Measurements from ENCODE around the gene SPAG16.

Gene SPAG16

GRCh38 chr2:214103276-214104001 lies 819.2 kb downstream of the SPAG16 start:
- peak in 1 of 2 experiments; percentile 41 for DNase-seq

GRCh38 chr2:214104219-214104618 lies 820.0 kb downstream of the SPAG16 start:
- DNase-seq: no peak

- DNase-seq: no peak
Measured at GRCh38 chr2:214104967-214105366, 820.7 kb downstream of the SPAG16 start.

- no peak for DNase-seq
Measured at GRCh38 chr2:214107726-214108125, 823.5 kb downstream of the SPAG16 start.

- DNase-seq: no peak
Measured at GRCh38 chr2:214108598-214108997, 824.3 kb downstream of the SPAG16 start.

- DNase-seq: no peak
Measured at GRCh38 chr2:214117054-214117453, 832.8 kb downstream of the SPAG16 start.

GRCh38 chr2:214126135-214126534 lies 841.9 kb downstream of the SPAG16 start:
- DNase-seq: no peak

GRCh38 chr2:214127170-214127569 lies 842.9 kb downstream of the SPAG16 start:
- no peak for DNase-seq

- DNase-seq: no peak
Measured at GRCh38 chr2:214127571-214127970, 843.3 kb downstream of the SPAG16 start.

- no peak for DNase-seq
Measured at GRCh38 chr2:214128040-214128439, 843.8 kb downstream of the SPAG16 start.

GRCh38 chr2:214130114-214130513 lies 845.9 kb downstream of the SPAG16 start:
- no peak for DNase-seq

GRCh38 chr2:214135966-214136365 lies 851.7 kb downstream of the SPAG16 start:
- no peak for DNase-seq

GRCh38 chr2:214138779-214139178 lies 854.5 kb downstream of the SPAG16 start:
- no peak for DNase-seq

GRCh38 chr2:214139630-214140284 lies 855.5 kb downstream of the SPAG16 start:
- no peak for DNase-seq

GRCh38 chr2:214156971-214157370 lies 872.7 kb downstream of the SPAG16 start:
- no peak for DNase-seq

GRCh38 chr2:214158851-214159250 lies 874.6 kb downstream of the SPAG16 start:
- no peak for DNase-seq

GRCh38 chr2:214169281-214169680 lies 885.0 kb downstream of the SPAG16 start:
- no peak for DNase-seq

- no peak for DNase-seq
Measured at GRCh38 chr2:214169736-214170135, 885.5 kb downstream of the SPAG16 start.

GRCh38 chr2:214174563-214174962 lies 890.3 kb downstream of the SPAG16 start:
- no peak for DNase-seq

- no peak for DNase-seq
Measured at GRCh38 chr2:214180071-214180470, 895.8 kb downstream of the SPAG16 start.

- no peak for DNase-seq
Measured at GRCh38 chr2:214180686-214181085, 896.4 kb downstream of the SPAG16 start.

GRCh38 chr2:214184461-214184860 lies 900.2 kb downstream of the SPAG16 start:
- DNase-seq: no peak

GRCh38 chr2:214185546-214185945 lies 901.3 kb downstream of the SPAG16 start:
- DNase-seq: no peak

GRCh38 chr2:214192711-214193110 lies 908.4 kb downstream of the SPAG16 start:
- DNase-seq: no peak

GRCh38 chr2:214193943-214194342 lies 909.7 kb downstream of the SPAG16 start:
- DNase-seq: no peak
